GM19372 (cell line): Measurements from ENCODE around the gene GTF2I.
"Not testable (repeated sequence)": the region's sequence is repeated elsewhere in the genome, so short reads cannot be mapped to it uniquely, and the experiment has no call there.

Experiments
- ATAC-seq: cut with Tn5 transposase; IDR thresholded peaks from one replicate; pipeline ENCODE4 v1.9.1; 2021; ENCODE audit warnings: mild to moderate bottlenecking, low read depth, moderate library complexity; ENCODE audit not compliant: unreplicated experiment

GTF2I gene

GRCh38 chr7:74657692-74658177 is at the start of gene GTF2I:
TSS of gene GTF2I (plus strand) at chr7:74657718. CDS start at chr7:74689129, 31,411 bp downstream.
- ATAC-seq, result peak; percentile 10

DNA sequence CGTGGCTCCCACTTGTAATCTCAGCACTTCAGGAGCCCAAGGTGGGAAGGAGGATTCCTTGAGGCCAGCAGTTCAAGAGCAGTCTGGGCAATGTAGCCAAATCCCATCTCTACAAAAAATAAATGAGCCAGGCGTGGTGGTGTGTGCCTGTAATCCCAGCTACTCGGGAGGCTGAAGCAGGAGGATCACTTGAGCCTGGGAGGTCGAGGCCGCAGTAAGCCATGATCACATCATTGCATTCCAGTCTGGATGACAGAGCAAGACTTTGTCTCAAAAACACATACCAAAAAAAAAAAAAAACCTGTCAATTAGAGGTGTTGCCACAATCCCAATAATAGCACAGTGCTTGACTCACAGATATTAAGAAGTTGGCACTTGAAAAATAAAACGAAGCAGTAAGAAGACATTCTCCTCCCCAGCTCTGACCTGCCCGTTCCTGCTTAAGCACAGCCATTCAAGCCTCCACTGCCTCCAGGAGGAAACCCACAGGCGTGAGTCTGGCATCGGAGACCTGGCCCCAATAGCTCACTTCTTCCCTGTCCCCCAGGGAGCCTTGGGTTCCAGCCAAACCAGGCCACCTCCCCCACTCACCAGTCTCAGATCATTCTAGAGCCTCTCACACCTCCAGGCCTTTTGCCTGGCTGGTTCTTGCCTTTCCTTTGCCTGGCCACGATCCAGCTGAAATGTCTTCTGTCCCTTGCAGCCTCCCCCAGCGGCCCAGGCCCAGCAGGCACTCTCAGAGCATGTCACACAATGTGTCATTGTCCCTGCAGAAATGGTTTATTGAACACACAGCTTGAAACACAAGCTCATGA is 45.3 kb upstream of the GTF2I start:
- no peak for ATAC-seq

DNA sequence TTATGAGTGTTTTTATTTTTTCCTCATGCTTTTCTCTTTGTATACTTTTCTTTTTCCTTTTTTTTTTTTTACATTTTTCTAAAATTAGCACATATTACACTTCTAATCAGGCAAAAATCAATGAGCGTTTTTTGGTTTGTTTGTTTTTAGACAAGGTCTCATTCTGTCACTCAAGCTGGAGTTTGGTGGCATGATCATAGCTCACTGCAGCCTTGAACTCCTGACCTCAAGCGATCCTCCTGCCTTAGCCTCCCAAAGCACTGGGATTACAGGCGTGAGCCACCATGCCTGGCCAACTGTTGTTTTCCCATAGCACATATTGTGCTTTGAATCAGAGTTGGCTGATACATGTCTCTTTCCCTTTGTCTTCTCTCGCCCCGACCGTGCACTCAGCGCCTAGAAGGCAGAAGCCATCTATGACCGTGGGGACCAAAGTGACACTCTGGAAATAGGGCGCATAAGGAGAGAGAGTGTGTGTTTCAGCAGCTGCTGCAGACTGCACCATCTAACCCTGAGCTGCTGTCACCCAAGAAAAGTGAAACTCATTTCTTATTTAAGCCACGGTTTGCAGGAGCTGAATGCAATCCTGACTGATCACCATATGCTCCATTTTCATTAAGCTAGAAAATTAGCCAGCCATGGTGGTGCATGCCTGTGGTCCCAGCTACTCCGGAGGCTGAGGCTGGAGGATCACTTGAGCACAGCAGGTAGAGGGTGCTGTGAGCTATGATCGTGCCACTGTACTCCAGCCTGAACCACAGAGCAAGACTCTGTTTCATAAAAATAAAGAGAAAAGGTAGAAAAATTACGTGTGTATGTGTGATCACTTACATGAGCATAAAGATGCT is 41.4 kb upstream of the GTF2I start:
- ATAC-seq, result no peak

GRCh38 chr7:74617180-74617744 is 40.3 kb upstream of the GTF2I start:
- ATAC-seq, result no peak

DNA sequence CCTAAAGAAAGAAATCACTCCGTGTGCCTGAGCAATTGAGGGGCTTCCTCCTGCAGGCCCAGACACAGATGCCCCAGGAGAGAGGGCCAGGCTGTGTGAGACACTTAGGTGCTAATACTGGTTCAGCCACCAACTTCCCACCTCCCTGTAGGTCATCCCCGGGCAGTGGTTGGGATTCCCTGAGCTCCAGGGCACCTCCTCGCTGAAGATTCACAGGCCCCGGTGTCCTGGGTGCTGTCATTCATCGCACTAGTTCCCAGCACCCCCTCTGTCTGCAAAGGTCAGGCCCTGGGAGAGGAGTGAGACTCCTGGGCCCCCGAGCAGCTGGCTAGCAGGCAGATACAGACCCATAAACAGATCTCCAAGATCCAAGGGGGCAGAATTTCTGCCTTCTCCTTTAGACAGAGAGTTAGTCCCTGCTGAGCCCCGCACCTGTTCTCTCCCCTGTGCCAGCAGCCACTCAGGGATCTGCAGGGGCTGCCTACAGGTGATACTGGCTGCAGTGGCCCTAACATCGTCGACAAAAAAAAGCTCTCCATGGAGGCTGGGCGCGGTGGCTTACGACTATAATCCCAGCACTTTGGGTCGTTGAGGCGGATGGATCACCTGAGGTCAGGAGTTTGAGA is 38.2 kb upstream of the GTF2I start:
- ATAC-seq, result no peak

GRCh38 chr7:74622228-74622749 is 35.2 kb upstream of the GTF2I start:
- ATAC-seq, result no peak

GRCh38 chr7:74623135-74623534 is 34.4 kb upstream of the GTF2I start:
- ATAC-seq, result no peak

DNA sequence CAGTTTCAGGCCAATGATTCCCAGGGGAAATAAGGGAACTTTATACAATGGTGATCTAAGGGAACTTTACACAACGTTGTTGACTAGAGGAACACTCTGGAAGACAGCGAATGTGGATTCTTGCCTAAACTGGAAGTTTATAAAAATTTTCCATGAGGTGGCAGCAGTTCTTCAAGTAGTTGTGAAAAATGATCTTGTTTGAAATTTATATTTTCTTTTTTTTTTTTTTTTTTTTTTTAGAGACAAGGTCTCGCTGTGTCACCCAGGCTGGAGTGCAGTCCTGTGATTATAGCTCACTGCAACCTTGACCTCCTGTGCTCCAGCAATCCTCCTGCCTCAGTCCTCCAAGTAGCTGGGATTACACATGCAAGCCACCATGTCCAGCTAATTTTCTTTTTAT is 32.1 kb upstream of the GTF2I start:
- ATAC-seq, result no peak

- ATAC-seq, result no peak
Measured at GRCh38 chr7:74627661-74628411, 29.7 kb upstream of the GTF2I start.

DNA sequence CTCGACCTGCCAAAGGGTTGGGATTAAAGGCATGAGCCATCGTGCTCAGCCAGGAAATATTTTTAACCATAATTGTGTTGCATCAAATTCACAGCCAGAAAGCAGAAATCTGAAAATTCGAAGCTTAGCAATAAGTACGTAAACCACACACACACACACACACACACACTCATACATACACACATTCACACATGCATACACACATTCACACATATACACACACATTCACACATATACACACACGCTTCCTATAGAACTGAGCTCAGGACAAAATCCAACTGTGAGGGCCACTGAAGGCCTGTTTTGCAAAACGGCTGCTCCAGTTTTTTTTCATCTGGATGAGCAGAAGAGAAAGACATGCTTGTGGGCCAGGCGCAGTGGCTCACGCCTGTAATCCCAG is 25.0 kb upstream of the GTF2I start:
- ATAC-seq, result no peak

DNA sequence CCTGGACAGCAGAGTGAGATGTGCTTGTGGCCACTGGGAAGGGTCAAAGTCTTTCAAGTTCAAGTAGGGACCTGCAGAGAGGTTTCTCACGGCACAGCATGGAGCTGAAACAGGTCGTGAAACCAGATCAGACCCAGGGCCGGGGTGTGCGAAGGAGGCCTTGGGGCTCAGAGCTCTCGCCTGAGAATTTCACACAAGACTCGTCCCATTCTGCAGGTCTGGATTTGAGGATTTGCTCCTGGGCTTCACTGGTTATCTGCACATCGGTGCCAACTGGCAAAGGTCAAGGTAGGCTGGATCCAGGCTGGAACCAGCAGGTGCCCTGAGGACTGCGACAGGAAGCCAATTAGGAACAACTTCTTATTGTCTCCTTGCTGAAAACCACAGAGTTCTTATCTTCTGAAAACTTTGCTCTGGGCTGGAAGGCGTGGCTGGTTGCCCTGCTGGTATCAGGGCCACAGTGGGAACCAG is 24.0 kb upstream of the GTF2I start:
- no peak for ATAC-seq

DNA sequence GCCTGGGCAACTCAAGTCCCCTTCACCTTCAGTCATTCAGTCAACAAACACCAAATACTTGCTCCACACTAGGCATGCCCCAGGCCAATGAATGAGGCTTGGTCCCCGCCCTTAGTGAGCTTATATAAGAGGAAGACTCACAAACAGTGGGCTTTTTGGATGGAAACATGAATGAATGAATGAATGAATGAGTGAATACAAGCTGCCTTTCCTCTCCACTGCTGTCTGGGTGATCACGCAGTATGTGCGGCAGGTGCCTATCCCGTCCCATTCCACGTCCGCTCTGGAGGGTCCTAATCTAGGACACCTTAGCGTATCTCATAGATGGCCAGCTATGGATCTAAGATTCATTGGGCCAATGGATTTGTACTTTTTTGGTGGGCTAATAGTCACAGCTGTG is 19.8 kb upstream of the GTF2I start:
- ATAC-seq, result no peak

DNA sequence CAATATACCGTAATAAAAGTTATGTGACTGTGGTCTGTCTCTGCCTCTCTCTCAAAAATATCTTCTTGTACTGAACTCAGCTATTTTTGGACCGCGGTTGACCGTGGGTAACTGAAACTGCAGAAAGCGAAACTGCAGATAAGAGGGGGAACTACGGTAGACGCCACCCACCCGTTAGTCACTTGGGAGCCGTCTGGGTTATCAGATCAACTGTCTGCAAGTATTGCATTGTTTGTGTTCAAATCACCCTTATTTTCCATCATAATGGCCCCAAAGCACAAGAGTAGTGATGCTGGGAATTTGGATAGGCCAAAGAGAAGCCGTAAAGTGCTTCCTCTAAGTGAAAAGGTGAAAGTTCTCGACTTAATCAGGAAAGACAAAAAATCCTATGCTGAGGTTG is 7.5 kb upstream of the GTF2I start:
- peak; percentile 82 for ATAC-seq

GRCh38 chr7:74650493-74651132 is 6.9 kb upstream of the GTF2I start:
- ATAC-seq, result peak; percentile 38

- not testable (repeated sequence) for ATAC-seq
Measured at GRCh38 chr7:74651133-74651504, 6.4 kb upstream of the GTF2I start.

DNA sequence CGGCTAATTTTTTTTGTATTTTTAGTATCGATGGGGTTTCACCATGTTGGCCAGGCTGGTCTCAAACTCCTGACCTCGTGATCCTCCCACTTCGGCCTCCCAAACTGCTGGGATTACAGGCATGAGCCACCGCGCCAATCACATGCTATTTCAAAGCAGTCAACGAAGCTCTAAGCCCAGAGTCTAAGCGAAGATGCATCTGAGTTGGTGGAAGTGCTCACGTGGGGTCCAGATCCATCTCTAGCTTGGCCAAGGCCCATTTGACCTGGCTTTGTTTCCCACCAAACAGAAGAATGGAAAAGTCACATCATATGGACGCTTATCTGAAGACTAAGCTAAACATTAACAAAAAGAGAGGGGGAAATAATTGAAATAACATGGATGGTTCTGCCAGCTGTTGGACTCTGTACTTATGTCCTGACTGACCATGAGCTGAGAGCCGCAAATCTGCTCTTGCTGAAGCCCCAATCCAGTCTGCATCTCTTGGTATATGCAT is 3.8 kb upstream of the GTF2I start:
- ATAC-seq, result no peak

GRCh38 chr7:74654811-74655210 is 2.7 kb upstream of the GTF2I start:
- ATAC-seq, result no peak

DNA sequence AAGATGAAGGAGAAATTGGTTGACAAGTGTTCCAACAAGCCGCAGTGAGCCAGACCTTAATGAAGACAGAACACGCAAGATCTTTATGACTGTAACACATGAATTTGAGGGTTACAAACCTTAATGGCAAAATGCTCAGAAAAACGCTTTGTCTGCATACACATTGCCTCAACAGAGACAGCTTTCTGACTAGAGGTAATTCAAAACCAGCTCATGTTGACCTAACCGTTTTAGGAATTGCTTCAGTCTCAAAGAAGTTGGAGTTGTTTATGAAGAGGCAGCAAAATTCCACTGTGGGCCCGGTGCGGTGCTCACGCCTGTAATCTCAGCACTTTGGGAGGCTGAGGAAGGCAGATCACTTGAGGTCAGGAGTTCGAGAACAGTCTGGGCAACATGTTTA is 2.2 kb upstream of the GTF2I start:
- no peak for ATAC-seq
